ENCODE measurements around the gene CD180.
"Not testable (repeated sequence)": the region's sequence is repeated elsewhere in the genome, so short reads cannot be mapped to it uniquely, and the experiment has no call there.

CD180 gene

GRCh38 chr5:67179697-67180361 is 16.8 kb downstream of the CD180 start:
- H3K4me3 ChIP-seq (ENCODE audit: low read length in 2 of 2), result no peak overlapping the region
- no peak overlapping the region for H3K9ac ChIP-seq (ENCODE audit: low read depth in 1 of 2, low read length in 2 of 2)
- no peak overlapping the region for H3K27ac ChIP-seq (ENCODE audit: low read depth in 2 of 2, low read length in 2 of 2)
- peaks cover 7 to 8% of the 10 kb centered on the region in 2 donors for H3K9me3 ChIP-seq (ENCODE audit: control insufficient read depth in 2 of 2, low read length in 2 of 2)
- H3K4me1 ChIP-seq (ENCODE audit: control insufficient read depth in 2 of 2, insufficient read depth in 2 of 2, low read length in 2 of 2), result peaks cover 0 to 2% of the 10 kb centered on the region in 2 donors
- no peaks in the 10 kb centered on the region for H3K27me3 ChIP-seq (ENCODE audit: control insufficient read depth in 2 of 2, insufficient read depth in 2 of 2, low read length in 2 of 2)
- H3K36me3 ChIP-seq (ENCODE audit: control insufficient read depth in 2 of 2, insufficient read depth in 2 of 2, low read length in 2 of 2), result no peaks in the 10 kb centered on the region

- no peaks in the 10 kb centered on the region for H3K36me3 ChIP-seq (ENCODE audit: control insufficient read depth in 2 of 2, insufficient read depth in 2 of 2, low read length in 2 of 2)
- no peaks in the 10 kb centered on the region for H3K27me3 ChIP-seq (ENCODE audit: control insufficient read depth in 2 of 2, insufficient read depth in 2 of 2, low read length in 2 of 2)
- H3K9me3 ChIP-seq (ENCODE audit: control insufficient read depth in 2 of 2, low read length in 2 of 2), result peaks cover 7 to 8% of the 10 kb centered on the region in 2 donors
- H3K4me3 ChIP-seq (ENCODE audit: low read length in 2 of 2), result no peak overlapping the region
- no peak overlapping the region for H3K27ac ChIP-seq (ENCODE audit: low read depth in 2 of 2, low read length in 2 of 2)
- H3K9ac ChIP-seq (ENCODE audit: low read depth in 1 of 2, low read length in 2 of 2), result no peak overlapping the region
- peaks cover 0 to 2% of the 10 kb centered on the region in 2 donors for H3K4me1 ChIP-seq (ENCODE audit: control insufficient read depth in 2 of 2, insufficient read depth in 2 of 2, low read length in 2 of 2)
Measured at GRCh38 chr5:67178966-67179365, 17.6 kb downstream of the CD180 start.

DNA sequence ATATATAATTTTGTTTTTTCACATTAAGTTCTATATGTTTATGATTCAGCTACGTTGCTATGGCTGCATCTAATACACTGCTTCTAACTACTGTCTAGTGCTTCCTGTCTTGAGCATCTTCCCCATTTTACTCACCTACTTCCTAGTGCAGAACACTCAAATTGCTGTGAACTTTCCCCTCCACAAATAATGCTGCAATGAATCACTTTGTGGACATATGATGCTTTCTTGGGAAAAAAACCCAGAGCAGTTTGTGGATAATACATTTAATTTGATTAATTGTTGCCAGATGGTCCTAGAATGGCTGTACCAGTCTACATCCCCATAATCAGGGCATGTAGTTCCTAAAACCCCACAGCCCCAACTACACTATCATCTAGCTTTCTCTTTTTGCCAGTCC is 18.5 kb downstream of the CD180 start:
- no peaks in the 10 kb centered on the region for H3K27me3 ChIP-seq (ENCODE audit: control insufficient read depth in 2 of 2, insufficient read depth in 2 of 2, low read length in 2 of 2)
- H3K9ac ChIP-seq (ENCODE audit: low read depth in 1 of 2, low read length in 2 of 2), result no peak overlapping the region
- peaks cover 0 to 2% of the 10 kb centered on the region in 2 donors for H3K4me1 ChIP-seq (ENCODE audit: control insufficient read depth in 2 of 2, insufficient read depth in 2 of 2, low read length in 2 of 2)
- H3K27ac ChIP-seq (ENCODE audit: low read depth in 2 of 2, low read length in 2 of 2), result no peak overlapping the region
- peaks cover 7 to 8% of the 10 kb centered on the region in 2 donors for H3K9me3 ChIP-seq (ENCODE audit: control insufficient read depth in 2 of 2, low read length in 2 of 2)
- no peak overlapping the region for H3K4me3 ChIP-seq (ENCODE audit: low read length in 2 of 2)
- no peaks in the 10 kb centered on the region for H3K36me3 ChIP-seq (ENCODE audit: control insufficient read depth in 2 of 2, insufficient read depth in 2 of 2, low read length in 2 of 2)

DNA sequence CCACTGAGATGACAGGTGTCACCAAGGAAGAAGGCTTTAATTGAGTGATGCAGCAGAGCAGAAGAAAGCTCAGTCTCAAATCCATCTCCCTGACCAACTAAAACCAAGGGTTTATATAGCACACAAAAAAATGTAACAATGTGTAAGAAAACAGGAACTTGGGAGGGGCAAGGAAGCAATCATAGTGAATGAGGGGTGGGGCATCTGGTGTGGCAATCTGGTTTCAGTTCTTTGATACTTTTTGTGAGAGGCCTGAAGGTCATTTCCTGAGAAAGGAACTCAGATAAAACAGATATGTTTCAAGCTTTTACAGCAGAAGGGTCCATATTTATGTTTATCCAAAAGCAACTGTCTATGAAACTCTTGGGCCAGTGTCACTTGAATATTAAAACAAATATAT is 19.7 kb downstream of the CD180 start:
- Histone ChIP-seq H3K36me3 (ENCODE audit: control insufficient read depth in 2 of 2, insufficient read depth in 2 of 2, low read length in 2 of 2) (no peaks in the 10 kb centered on the region), H3K4me3 (ENCODE audit: low read length in 2 of 2) (no peak overlapping the region), H3K27ac (ENCODE audit: low read depth in 2 of 2, low read length in 2 of 2) (no peak overlapping the region), H3K27me3 (ENCODE audit: control insufficient read depth in 2 of 2, insufficient read depth in 2 of 2, low read length in 2 of 2) (no peaks in the 10 kb centered on the region), H3K9me3 (ENCODE audit: control insufficient read depth in 2 of 2, low read length in 2 of 2) (peaks cover 7 to 8% of the 10 kb centered on the region in 2 donors), H3K4me1 (ENCODE audit: control insufficient read depth in 2 of 2, insufficient read depth in 2 of 2, low read length in 2 of 2) (peaks cover 0 to 2% of the 10 kb centered on the region in 2 donors), H3K9ac (ENCODE audit: low read depth in 1 of 2, low read length in 2 of 2) (no peak overlapping the region)

DNA sequence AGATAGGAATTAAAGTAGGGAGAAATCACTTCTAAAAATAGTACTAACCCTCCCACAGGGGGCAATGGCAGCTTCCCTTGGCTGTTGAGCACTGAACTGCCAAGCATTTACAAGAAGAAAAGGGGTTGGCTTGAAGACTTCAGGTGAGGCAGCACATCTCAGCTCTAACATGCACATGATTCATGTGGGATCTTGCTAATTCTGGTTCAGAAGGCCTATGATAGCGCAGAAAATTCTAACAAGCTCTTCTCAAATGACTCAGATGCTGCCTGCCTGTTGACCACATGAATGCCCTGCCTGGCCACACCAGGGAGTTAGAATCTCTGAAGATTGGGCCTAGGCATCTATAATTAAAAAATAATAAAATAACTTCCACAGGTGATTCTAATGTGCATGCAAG is 22.6 kb downstream of the CD180 start:
- no peak overlapping the region for H3K9ac ChIP-seq (ENCODE audit: low read depth in 1 of 2, low read length in 2 of 2)

GRCh38 chr5:67173351-67173750 is 23.2 kb downstream of the CD180 start:
- H3K9me3 ChIP-seq (ENCODE audit: control insufficient read depth in 2 of 2, low read length in 2 of 2); H3K36me3 ChIP-seq (ENCODE audit: control insufficient read depth in 2 of 2, insufficient read depth in 2 of 2, low read length in 2 of 2); H3K4me3 ChIP-seq (ENCODE audit: low read length in 2 of 2); H3K27ac ChIP-seq (ENCODE audit: low read depth in 2 of 2, low read length in 2 of 2); H3K27me3 ChIP-seq (ENCODE audit: control insufficient read depth in 2 of 2, insufficient read depth in 2 of 2, low read length in 2 of 2); H3K4me1 ChIP-seq (ENCODE audit: control insufficient read depth in 2 of 2, insufficient read depth in 2 of 2, low read length in 2 of 2); H3K9ac ChIP-seq (ENCODE audit: low read depth in 1 of 2, low read length in 2 of 2): not testable (repeated sequence)

More for the DNA sequence above, 22.6 kb downstream of the CD180 start:
- no peak overlapping the region for H3K27ac ChIP-seq (ENCODE audit: low read depth in 2 of 2, low read length in 2 of 2)
- H3K4me1 ChIP-seq (ENCODE audit: control insufficient read depth in 2 of 2, insufficient read depth in 2 of 2, low read length in 2 of 2), result peaks cover 0 to 2% of the 10 kb centered on the region in 2 donors
- peaks cover 7 to 8% of the 10 kb centered on the region in 2 donors for H3K9me3 ChIP-seq (ENCODE audit: control insufficient read depth in 2 of 2, low read length in 2 of 2)
- H3K36me3 ChIP-seq (ENCODE audit: control insufficient read depth in 2 of 2, insufficient read depth in 2 of 2, low read length in 2 of 2), result no peaks in the 10 kb centered on the region
- no peak overlapping the region for H3K4me3 ChIP-seq (ENCODE audit: low read length in 2 of 2)
- no peaks in the 10 kb centered on the region for H3K27me3 ChIP-seq (ENCODE audit: control insufficient read depth in 2 of 2, insufficient read depth in 2 of 2, low read length in 2 of 2)

- H3K4me1 ChIP-seq (ENCODE audit: control insufficient read depth in 2 of 2, insufficient read depth in 2 of 2, low read length in 2 of 2), result peaks cover 9 to 11% of the 10 kb centered on the region in 2 donors
- H3K9me3 ChIP-seq (ENCODE audit: control insufficient read depth in 2 of 2, low read length in 2 of 2), result no peaks in the 10 kb centered on the region
- H3K36me3 ChIP-seq (ENCODE audit: control insufficient read depth in 2 of 2, insufficient read depth in 2 of 2, low read length in 2 of 2), result no peaks in the 10 kb centered on the region
- H3K4me3 ChIP-seq (ENCODE audit: low read length in 2 of 2), result no peak overlapping the region
- H3K9ac ChIP-seq (ENCODE audit: low read depth in 1 of 2, low read length in 2 of 2), result no peak overlapping the region
- H3K27me3 ChIP-seq (ENCODE audit: control insufficient read depth in 2 of 2, insufficient read depth in 2 of 2, low read length in 2 of 2), result no peaks in the 10 kb centered on the region
- no peak overlapping the region for H3K27ac ChIP-seq (ENCODE audit: low read depth in 2 of 2, low read length in 2 of 2)
Measured at GRCh38 chr5:67170767-67171166, 25.8 kb downstream of the CD180 start.

- no peak overlapping the region for H3K4me3 ChIP-seq (ENCODE audit: low read length in 2 of 2)
- no peaks in the 10 kb centered on the region for H3K27me3 ChIP-seq (ENCODE audit: control insufficient read depth in 2 of 2, insufficient read depth in 2 of 2, low read length in 2 of 2)
- peaks cover 8 to 11% of the 10 kb centered on the region in 2 donors for H3K36me3 ChIP-seq (ENCODE audit: control insufficient read depth in 2 of 2, insufficient read depth in 2 of 2, low read length in 2 of 2)
- no peak overlapping the region for H3K27ac ChIP-seq (ENCODE audit: low read depth in 2 of 2, low read length in 2 of 2)
- no peaks in the 10 kb centered on the region for H3K9me3 ChIP-seq (ENCODE audit: control insufficient read depth in 2 of 2, low read length in 2 of 2)
- no peak overlapping the region for H3K9ac ChIP-seq (ENCODE audit: low read depth in 1 of 2, low read length in 2 of 2)
- peaks cover 11 to 12% of the 10 kb centered on the region in 2 donors for H3K4me1 ChIP-seq (ENCODE audit: control insufficient read depth in 2 of 2, insufficient read depth in 2 of 2, low read length in 2 of 2)
Measured at GRCh38 chr5:67168069-67168468, 28.5 kb downstream of the CD180 start.

DNA sequence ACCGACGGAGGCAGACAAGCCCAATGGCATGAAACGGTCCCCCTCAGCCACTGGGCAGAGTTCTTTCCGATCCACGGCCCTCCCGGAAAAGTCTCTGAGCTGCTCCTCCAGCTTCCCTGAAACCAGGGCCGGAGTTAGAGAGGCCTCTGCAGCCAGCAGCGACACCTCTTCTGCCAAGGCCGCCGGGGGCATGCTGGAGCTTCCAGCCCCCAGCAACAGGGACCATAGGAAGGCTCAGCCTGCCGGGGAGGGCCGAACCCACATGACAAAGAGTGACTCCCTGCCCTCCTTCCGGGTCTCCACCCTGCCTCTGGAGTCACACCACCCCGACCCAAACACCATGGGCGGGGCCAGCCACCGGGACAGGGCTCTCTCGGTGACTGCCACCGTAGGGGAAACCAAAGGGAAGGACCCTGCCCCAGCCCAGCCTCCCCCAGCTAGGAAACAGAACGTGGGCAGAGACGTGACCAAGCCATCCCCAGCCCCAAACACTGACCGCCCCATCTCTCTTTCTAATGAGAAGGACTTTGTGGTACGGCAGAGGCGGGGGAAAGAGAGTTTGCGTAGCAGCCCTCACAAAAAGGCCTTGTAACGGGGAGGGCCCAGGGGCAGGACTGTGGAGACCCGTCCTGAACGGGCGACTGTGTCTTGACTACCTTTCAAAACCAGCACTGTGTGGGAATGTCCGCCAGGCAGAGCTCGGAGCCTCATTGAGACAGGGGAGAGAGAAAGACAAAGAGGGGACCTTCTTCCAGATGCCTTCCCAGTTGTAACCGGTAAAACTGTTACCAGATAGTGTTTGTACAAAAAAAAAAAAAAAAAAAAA is 29.9 kb downstream of the CD180 start:
- Histone ChIP-seq H3K4me1 (ENCODE audit: control insufficient read depth in 2 of 2, insufficient read depth in 2 of 2, low read length in 2 of 2) (peaks cover 11 to 12% of the 10 kb centered on the region in 2 donors), H3K36me3 (ENCODE audit: control insufficient read depth in 2 of 2, insufficient read depth in 2 of 2, low read length in 2 of 2) (peaks cover 13 to 19% of the 10 kb centered on the region in 2 donors), H3K27ac (ENCODE audit: low read depth in 2 of 2, low read length in 2 of 2) (peak overlapping the region; percentile 77 to 81), H3K27me3 (ENCODE audit: control insufficient read depth in 2 of 2, insufficient read depth in 2 of 2, low read length in 2 of 2) (no peaks in the 10 kb centered on the region), H3K4me3 (ENCODE audit: low read length in 2 of 2) (peak overlapping the region; percentile 66 to 72), H3K9me3 (ENCODE audit: control insufficient read depth in 2 of 2, low read length in 2 of 2) (no peaks in the 10 kb centered on the region), H3K9ac (ENCODE audit: low read depth in 1 of 2, low read length in 2 of 2) (peak overlapping the region; percentile 29 to 63)

Data from mucosa of rectum (tissue), 2 donors.